KOPT-K1 (cell line): ENCODE data around the gene B4GALT6.

Experiments used
- H3K27ac ChIP-seq: fragments of 200-600 bp; sonication (generic); 2 replicates; pipeline ENCODE4 v1.5.1; 2016; ENCODE audit warnings: antibody characterized with exemption, mild to moderate bottlenecking, low read depth, low read length; ENCODE audit not compliant: poor library complexity, severe bottlenecking
- H3K36me3 ChIP-seq: fragments of 200-600 bp; sonication (generic); 2 replicates; pipeline ENCODE4 v1.5.1; 2017; ENCODE audit warnings: antibody characterized with exemption, mild to moderate bottlenecking, low read length, moderate library complexity; ENCODE audit not compliant: insufficient read depth
- H3K9me3 ChIP-seq: fragments of 200-600 bp; sonication (generic); 2 replicates; pipeline ENCODE4 v1.5.1; 2017; ENCODE audit warnings: antibody characterized with exemption, low read length, mild to moderate bottlenecking; ENCODE audit not compliant: insufficient read depth, poor library complexity, severe bottlenecking

The B4GALT6 gene

GRCh38 chr18:31679791-31680432 lies 4.5 kb downstream of the B4GALT6 start:
- Histone ChIP-seq H3K9me3 (peaks cover 6% of the 10 kb centered on the region), H3K27ac (no peak overlapping the region), H3K36me3 (no peaks in the 10 kb centered on the region)

GRCh38 chr18:31679133-31679742 lies 5.1 kb downstream of the B4GALT6 start:
- Histone ChIP-seq H3K9me3 (peaks cover 4% of the 10 kb centered on the region), H3K36me3 (no peaks in the 10 kb centered on the region), H3K27ac (no peak overlapping the region)

DNA sequence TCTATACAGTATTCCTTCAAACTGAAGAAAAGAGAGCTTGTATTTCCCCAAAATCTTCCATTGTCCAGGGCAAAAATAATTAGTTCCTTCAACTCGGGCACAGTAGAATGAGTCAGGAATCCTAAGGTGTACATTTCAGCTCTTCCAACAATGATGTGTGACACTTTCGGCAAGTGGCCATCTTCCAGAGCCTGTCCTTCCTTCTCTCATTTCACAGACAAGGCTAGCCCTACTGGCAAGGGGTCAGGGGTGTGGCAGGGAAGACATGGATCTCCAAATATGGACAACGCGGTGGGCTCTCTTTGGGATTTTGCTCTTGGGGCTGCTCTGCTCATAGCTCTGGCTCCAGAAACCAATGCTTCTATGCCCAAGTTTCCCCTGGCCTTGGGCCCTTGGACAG lies 6.0 kb downstream of the B4GALT6 start:
- H3K27ac ChIP-seq: no peak overlapping the region
- H3K9me3 ChIP-seq: no peaks in the 10 kb centered on the region
- H3K36me3 ChIP-seq: no peaks in the 10 kb centered on the region

DNA sequence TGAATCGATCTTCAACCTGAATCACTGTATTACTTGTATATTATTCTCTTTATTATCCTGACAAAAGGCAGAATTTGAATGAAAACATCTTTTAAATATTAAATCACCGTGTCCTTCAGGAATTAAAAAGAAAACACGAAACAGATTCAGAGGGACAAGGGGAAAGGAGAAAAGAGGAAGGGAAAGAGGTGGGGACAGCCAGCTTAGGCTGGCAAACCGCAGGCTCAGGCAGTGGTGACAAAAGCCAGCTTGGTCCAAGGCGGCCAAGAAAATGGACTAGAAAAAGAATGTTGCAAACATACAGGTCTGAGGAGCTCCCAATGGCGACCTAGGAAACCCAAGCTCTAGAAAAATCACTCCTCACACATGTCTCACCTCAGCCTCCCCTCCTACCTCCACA lies 6.8 kb downstream of the B4GALT6 start:
- no peaks in the 10 kb centered on the region for H3K36me3 ChIP-seq
- H3K27ac ChIP-seq: no peak overlapping the region
- H3K9me3 ChIP-seq: no peaks in the 10 kb centered on the region

- no peaks in the 10 kb centered on the region for H3K36me3 ChIP-seq
- H3K9me3 ChIP-seq: no peaks in the 10 kb centered on the region
- H3K27ac ChIP-seq: no peak overlapping the region
Measured at GRCh38 chr18:31675404-31675803, 9.0 kb downstream of the B4GALT6 start.

DNA sequence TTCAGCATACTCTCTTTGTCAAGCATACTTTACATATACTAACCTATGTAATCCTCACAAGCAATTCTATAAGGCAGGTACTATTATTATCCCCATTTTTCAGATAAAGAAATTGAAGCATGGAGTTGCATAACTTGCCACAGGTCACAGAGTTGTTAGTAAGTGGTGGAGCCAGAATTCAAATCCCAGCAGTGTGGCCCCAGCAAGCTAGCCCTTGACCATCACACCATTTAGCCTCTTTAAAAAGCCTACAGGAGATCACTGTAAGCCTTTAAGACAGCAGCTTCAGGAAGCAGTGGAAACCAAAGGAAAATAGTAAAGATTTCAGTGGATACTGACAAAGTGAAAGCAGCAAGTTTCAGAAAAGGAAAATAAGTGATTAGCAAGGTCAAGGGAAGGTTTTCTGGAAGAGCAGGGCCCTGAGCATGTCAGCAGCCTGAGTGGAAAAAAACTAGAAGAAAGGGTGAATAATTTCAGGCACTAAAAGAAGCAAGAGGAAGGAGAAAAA lies 11.7 kb downstream of the B4GALT6 start:
- Histone ChIP-seq H3K9me3 (no peaks in the 10 kb centered on the region), H3K36me3 (no peaks in the 10 kb centered on the region), H3K27ac (no peak overlapping the region)

DNA sequence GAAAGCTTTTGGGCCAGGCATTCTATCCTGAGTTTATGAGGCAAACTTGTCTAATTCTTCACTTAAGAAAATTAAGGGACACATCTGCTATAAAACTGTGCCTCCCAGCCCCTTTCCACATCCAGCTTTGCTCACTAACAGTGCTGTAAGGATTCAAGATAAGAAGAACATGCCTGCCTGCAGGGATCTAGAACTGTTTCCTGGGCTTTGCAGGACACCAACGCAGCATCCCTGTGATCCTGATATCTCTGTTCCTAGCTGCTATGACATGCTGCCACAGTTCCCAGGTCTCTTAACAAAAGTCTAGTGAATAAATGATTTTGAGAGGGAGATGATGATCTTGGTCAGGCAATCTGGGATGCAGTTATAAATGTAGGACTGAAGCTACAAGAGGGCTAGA lies 12.4 kb downstream of the B4GALT6 start:
- Histone ChIP-seq H3K9me3 (no peaks in the 10 kb centered on the region), H3K27ac (no peak overlapping the region), H3K36me3 (no peaks in the 10 kb centered on the region)

DNA sequence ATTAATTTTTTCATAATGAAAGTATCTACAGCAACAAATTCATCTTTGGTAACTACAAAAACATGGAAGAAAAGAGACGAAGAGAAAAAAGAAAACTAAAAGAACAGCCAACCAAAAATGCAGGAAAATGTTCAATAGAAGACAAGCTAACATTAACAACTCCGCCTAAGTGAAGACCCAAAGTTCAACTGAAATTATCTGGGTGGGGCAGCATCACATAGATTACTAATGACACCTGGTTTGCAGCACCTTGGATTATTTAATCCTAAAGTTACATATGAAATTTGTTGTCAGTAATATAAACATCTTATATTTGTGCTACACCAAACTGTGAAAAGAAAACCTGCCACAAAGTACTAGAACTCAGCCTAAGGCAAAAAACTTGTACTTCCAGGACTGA lies 14.8 kb downstream of the B4GALT6 start:
- Histone ChIP-seq H3K36me3 (no peaks in the 10 kb centered on the region), H3K9me3 (no peaks in the 10 kb centered on the region), H3K27ac (no peak overlapping the region)

GRCh38 chr18:31667185-31667584 lies 17.2 kb downstream of the B4GALT6 start:
- H3K27ac ChIP-seq: no peak overlapping the region
- H3K9me3 ChIP-seq: no peaks in the 10 kb centered on the region
- H3K36me3 ChIP-seq: no peaks in the 10 kb centered on the region

- Histone ChIP-seq H3K36me3 (no peaks in the 10 kb centered on the region), H3K27ac (no peak overlapping the region), H3K9me3 (no peaks in the 10 kb centered on the region)
Measured at GRCh38 chr18:31666055-31666454, 18.3 kb downstream of the B4GALT6 start.

- H3K9me3 ChIP-seq: no peaks in the 10 kb centered on the region
- no peaks in the 10 kb centered on the region for H3K36me3 ChIP-seq
- H3K27ac ChIP-seq: no peak overlapping the region
Measured at GRCh38 chr18:31664101-31664500, 20.3 kb downstream of the B4GALT6 start.

DNA sequence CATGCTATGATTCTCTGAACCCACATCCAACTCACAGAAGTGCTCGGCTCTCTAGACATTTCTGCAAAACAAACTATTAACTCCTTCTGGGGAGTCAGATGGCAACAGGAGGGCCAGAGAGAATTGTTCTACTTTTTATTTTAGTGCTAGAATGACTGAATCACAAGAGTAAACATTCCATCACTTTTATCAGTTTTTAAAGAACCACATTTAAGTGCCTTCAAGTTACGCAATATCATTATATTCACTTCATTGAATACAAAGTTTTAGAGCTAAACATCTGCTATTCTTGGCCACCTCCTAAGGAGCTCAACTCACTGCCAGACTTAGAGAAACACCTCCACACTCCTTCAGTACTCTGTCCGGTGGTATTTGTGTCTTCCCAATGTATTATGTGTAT lies 22.4 kb downstream of the B4GALT6 start:
- Histone ChIP-seq H3K27ac (no peak overlapping the region), H3K36me3 (no peaks in the 10 kb centered on the region), H3K9me3 (no peaks in the 10 kb centered on the region)

DNA sequence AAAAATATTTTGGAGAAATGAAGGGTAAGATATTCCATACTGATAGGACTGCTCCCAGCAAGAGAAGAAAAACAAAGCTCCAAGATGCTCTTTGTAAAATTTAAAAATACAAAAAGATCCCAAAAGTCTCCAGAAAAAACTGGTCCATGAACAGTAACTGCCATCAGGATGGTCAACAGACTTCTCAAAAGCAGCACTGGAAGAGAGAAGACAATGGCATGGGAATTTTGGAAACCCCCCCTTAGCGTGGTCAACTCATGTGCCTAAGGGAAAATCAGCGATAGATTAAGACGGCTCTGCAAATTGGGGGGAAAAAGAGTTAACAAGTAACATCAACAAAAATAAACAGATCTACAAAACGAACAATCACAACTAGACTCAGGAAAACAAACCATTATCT lies 23.6 kb downstream of the B4GALT6 start:
- Histone ChIP-seq H3K36me3 (no peaks in the 10 kb centered on the region), H3K27ac (no peak overlapping the region), H3K9me3 (no peaks in the 10 kb centered on the region)

DNA sequence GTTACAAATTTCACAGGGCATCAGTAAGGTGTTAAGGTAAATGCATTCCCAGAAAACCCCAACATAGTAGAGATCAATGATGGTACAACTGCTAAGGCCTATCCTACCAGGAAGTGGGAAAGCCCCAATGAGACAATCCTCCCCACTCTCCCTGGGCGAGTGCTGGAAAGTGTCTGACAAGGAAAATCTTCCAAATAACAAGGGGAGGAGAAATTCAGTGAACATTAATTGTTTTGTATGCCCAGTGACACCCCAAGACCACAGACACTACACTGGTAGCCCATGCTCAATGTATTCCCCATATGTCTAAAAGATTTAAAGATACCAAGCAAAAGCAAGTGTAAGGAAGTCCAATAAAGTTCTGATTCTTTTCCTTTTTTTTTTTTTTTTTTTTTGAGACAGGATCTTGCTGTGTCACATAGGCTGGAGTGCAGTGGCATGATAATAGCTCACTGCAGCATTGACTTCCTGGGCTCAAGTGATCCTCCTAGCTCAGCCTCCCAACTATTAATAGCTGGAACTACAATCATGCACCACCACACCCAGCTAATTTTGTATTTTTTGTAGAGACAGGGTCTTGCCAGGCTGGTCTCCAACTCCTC lies 24.7 kb downstream of the B4GALT6 start:
- no peaks in the 10 kb centered on the region for H3K9me3 ChIP-seq
- no peak overlapping the region for H3K27ac ChIP-seq
- H3K36me3 ChIP-seq: no peaks in the 10 kb centered on the region

DNA sequence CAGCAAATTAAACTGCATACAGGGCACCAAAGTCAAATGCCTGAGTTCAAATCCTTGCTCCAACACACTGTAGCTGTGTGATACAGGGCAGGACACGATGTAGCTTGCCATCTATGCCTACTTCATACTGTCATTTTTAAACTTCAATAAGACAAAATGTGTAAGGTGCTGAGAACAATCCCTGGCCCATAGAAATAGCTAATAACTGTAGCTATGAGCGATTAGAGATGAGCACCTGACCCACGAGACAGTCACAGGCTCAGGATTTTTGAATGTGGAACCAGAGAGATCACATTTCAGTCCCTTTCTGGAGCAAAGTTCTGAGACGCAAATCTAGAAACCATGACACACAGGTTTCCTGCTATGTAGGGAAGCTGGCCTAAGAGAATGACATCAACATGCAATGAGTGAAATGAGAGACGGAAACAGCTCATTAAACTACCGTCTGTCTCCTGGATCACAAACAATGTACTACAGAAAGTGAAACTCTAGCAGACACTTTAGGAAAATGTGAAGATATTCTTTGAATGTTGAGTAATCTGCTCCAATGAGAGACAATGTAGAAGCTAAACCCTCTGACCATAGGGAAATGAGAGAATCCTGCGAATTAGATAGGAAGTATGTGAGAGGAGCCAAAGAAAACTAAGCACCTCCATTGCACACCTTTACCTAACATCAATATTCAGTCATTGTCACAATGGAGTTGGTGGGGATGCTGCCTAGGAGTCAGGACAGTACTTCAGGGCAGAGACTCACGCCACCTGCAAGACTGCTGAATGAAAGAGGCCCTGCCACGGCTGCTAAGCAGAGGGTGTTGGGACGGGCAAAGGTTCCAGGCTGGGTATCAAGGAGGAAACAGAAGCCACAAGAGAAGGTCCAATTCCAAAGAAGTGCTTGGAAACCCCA lies 25.5 kb downstream of the B4GALT6 start:
- Histone ChIP-seq H3K36me3 (no peaks in the 10 kb centered on the region), H3K27ac (no peak overlapping the region), H3K9me3 (no peaks in the 10 kb centered on the region)
